GM19468 (cell line): ENCODE measurements around the gene LAMA1.

Source experiments
- ATAC-seq: cut with Tn5 transposase; IDR thresholded peaks from one replicate; pipeline ENCODE4 v1.9.1; 2021; ENCODE audit warnings: mild to moderate bottlenecking, moderate library complexity, moderate number of reproducible peaks; ENCODE audit not compliant: unreplicated experiment; ENCODE audit errors: extremely low read depth

Gene LAMA1

DNA sequence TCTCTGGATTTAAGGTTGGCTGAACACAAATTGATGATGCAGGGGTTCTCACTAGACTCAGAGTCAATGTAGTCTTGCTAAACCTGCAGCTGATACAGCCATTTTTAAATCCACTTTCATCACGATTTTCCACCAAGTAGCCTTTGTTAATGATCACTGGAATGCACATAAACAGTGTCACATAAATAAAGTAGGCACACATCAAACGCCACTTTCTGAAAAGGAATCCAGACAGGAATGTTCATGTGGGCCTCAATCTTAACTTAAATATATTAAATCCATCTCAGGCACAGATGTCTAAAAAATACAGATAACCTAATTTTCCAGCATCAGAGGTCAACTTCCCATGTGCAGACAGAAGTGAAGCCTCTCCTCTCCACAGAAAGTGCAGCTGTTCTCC, 58.3 kb downstream of the LAMA1 start:
- ATAC-seq, result no peak

DNA sequence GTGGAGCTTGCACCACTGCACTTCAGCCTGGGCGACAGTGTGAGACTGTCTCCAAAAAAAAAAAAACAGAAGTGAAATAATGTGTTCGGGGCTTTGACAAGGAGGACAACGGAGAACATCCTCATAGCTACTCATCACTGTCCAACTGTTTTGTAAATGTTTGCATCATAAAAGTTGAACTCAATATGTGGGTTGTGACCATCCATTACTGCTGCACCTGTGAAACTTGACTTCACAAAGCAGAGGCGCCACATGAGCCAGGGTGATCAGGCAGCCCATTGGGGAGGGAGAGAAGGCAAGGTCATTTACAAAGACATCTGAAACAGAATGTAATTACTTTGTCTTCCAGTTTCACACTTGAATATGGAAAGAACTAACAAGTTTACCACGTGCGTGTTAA, 61.6 kb downstream of the LAMA1 start:
- no peak for ATAC-seq

GRCh38 chr18:7049951-7050350, 67.6 kb downstream of the LAMA1 start:
- ATAC-seq, result no peak

- ATAC-seq, result no peak
Observed at GRCh38 chr18:7048081-7048480, 69.5 kb downstream of the LAMA1 start.

- ATAC-seq, result no peak
Observed at GRCh38 chr18:7047336-7047735, 70.3 kb downstream of the LAMA1 start.

DNA sequence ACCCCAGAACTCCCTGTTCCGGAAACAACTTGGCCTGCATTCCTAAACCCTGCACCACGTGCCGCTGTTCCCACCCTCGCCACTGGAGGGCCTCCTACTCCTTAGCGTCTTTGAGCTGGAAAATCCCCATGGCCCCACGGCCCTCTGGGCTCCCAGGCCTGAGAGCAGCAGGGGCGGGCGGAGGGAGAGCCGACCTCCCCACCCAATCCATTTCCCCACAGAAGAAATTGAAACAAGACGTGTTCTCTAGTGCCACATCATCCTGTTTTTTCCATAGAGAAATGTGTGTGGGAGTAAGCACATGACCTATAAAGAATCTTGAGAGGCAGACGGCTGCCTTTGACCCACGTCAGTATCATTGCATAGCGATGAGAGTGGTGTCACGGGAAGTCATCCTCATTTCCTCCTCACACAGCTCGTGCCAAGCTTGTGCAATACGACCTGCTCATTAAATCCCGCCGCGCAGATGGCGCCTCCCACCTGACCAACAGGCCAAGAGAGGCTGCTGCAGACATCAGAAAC, 79.2 kb downstream of the LAMA1 start:
- no peak for ATAC-seq

DNA sequence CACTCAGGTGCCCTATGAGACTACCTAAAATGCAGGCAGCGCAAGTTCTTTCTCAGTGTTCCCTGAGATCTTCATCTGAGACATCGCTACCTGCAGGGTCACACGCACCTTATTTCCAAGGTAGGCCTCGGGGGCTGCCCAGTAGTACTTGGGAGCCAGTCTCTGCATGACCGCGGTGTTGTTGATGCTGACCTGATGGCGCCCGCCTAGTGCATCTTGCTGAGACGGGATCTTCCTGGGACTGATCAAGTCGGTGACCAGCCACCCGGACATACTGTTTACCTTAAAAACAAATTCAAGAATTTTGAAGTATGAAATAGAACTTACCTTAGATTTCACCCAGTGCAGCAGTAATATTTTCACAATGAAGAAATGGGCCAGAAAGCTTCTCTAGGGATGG, 80.1 kb downstream of the LAMA1 start:
- ATAC-seq, result no peak

DNA sequence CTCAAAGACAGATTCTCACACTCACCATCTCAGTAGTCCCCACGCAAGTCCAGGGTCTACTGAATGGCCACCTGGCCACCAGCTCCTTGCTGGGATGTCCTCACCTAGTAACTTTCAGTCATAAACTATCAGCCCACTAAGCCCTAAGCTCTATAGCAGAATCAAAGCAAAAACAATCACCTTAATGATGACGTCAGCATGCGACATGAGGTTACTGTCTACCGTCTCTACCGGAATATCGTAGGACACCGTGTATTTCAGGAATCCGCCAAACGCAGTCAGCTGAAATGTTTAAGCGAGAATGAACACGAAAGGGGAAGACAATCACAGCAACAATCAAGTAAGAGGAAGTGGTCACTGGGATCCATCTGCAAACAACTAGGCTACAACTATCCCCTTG, 81.8 kb downstream of the LAMA1 start:
- ATAC-seq, result no peak

DNA sequence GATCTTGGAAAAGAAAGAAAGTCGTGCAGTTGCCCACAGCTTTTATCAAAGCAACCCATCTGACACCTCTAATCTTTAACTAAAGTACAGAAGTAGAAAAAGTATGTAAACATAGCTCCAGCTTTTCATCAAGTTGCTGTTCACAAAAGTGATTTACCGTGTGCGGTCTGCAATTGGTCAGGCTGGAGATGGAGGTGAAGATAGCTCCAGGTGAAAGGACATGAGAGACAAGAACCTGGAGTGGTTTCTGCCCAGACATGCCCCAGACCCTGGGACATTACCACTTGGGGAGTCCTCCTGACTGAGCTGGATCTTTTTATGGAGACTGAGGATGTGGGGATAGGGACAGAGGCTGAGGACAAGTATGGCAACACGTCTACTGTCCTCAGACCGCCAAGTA, 82.7 kb downstream of the LAMA1 start:
- ATAC-seq, result no peak

GRCh38 chr18:7032537-7032936, 85.1 kb downstream of the LAMA1 start:
- ATAC-seq, result no peak

DNA sequence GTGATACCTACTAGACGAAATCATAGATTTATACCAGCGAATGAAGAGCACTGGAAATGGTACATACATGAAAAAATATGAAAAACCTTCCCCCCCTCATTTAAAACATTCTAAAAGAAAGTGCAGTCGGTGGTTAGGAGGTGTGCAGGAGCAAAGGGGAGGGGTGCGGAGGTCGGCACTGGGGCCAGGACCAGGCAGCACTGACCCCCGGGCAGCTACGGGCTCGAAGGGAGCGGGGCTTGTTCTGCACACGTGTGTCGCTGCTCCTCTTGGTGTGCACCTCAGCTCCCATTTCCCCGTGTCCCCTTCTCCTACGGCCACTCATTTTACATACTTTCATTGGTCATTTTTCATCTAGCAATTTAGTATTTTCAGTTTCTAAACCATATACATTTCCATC, 89.0 kb downstream of the LAMA1 start:
- ATAC-seq, result no peak

GRCh38 chr18:7025194-7025593, 92.4 kb downstream of the LAMA1 start:
- ATAC-seq, result no peak

GRCh38 chr18:7023581-7023980, 94.0 kb downstream of the LAMA1 start:
- no peak for ATAC-seq

- no peak for ATAC-seq
Observed at GRCh38 chr18:7023063-7023580, 94.5 kb downstream of the LAMA1 start.

GRCh38 chr18:7021994-7022840, 95.4 kb downstream of the LAMA1 start:
- ATAC-seq, result no peak

DNA sequence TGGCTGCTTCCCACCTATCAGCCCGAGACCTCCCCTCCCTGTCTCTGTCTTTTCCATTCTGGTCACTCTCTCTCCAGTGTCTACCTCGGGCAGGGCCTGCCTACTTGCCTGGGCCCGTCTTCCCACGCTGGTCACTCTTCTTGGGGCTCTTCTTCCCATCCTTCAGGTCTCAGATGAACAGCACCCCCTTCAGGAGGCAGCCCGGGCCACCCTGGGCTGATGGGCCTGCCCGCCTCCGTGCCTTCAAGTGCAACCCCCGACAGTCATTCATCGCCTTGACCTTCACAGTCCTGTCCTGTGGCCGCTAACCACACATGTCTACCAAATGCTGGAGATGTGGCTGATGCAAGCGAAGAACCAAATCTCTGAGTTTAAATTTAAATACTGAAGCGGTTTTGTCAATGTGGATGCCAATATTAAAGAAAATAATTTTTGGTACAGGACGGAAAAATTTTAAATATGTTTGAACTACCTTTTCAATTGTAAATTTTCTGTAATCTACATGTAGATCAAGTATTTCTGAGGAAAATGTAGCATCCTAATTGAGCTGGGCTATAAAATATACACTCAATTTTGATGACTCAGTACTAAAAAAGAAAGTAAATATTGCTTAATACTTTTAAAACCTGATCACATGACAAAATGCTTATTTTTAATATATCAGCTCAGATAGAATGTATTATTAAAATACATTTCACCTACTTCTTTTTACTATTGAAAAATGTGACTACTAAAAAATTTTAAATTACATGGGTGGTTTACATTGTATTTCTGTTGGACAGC, 96.4 kb downstream of the LAMA1 start:
- no peak for ATAC-seq

- ATAC-seq, result no peak
Observed at GRCh38 chr18:7017013-7017412, 100.6 kb downstream of the LAMA1 start.

GRCh38 chr18:7011142-7011541, 106.5 kb downstream of the LAMA1 start:
- ATAC-seq, result no peak

DNA sequence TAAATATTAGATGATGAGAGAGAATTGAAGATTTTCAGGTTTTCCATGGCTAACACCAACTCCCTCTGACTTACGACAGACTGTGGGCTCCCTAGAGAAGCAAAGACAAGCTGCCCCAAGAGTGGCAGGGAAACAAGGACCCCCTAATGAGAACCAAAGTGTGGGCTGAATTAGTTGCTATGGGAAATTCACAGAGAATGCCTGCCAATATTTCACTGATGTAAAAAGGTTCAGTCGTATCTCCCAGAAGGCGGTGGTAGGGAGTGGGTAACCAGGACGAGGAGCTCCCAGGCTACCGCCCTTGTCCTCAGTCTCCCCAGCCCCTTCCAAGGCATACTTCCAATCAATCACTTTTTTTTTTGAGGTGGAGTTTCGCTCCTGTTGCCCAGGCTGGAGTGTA, 113.6 kb downstream of the LAMA1 start:
- ATAC-seq, result no peak

DNA sequence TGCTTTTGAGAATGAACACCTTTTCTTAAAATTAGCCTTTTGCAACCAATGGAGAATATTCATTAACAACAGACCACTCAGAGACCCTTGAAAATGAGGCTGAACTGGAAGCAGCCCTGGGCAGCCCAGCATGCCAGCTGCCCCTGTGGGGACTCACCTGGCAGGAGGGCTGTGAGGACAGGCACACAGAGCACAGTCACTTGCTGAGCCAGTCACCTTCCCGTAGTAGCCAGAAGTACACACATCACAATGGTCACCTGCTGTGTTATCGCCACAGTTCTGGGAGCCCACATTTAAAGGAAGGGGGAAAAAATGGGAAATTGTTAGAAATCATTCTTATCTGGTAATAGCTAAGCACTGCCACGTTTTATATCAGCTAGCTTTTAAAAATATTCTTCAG, 115.5 kb downstream of the LAMA1 start:
- no peak for ATAC-seq

GRCh38 chr18:7000484-7001096, 117.0 kb downstream of the LAMA1 start:
- ATAC-seq, result no peak
